ENCODE measurements around the gene EEIG1. TPM values are rescaled to one million over a fixed set of nuclear protein-coding genes. Genes with fewer than 3 reads are reported as not detected.
A peak's percentile ranks its signal among the peaks of the same experiment; 100 is the strongest.

Gene EEIG1
- total RNA-seq, 1 donor = 20.6 TPM

DNA sequence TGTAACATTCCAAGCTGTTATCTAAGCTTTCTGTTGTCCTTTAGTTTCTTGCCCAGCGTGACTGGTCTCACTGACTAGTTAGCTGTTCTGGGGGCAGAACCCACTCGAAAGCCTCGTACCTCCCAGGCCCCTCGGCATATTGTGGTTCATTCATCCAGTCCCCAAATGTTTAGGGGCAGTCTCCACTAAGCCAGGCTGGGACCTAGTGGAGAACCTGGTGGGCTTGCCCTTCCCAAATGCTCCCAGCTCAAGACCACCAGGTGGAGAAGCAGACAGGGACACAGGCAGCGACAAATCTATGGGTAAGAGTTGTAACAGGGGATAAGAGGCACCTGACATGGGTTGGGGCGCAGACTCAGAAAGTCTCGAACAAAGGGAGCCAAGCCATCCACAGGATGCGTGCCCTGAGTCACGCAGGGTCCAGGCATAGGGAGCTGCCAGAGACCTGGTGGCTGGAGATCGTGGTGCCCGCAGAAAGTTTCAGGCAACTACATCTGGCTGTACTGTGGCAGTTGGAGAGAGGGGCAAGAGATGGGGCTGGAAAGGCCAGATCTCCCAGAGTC is 851 bp upstream of the EEIG1 start:
- Histone ChIP-seq H3K9me3 (ENCODE audit: low read depth, low read length) (no peaks in the 10 kb centered on the region), H3K4me3 (ENCODE audit: insufficient read depth, low read length) (peak overlapping the region; percentile 89), H3K36me3 (ENCODE audit: insufficient read depth, low read length) (no peaks in the 10 kb centered on the region), H3K79me2 (ENCODE audit: insufficient read depth, low read length) (peaks cover 38% of the 10 kb centered on the region), H3K27me3 (ENCODE audit: insufficient read depth, low read length) (no peaks in the 10 kb centered on the region), H3K4me2 (ENCODE audit: insufficient read depth, low read length) (peak overlapping the region; percentile 91), H3K4me1 (ENCODE audit: insufficient read depth, low read length) (peaks cover 37% of the 10 kb centered on the region), H2AFZ (ENCODE audit: low read length) (peak overlapping the region; percentile 86), H4K20me1 (ENCODE audit: insufficient read depth, low read length) (peaks cover 34% of the 10 kb centered on the region), H3K27ac (ENCODE audit: low read depth, low read length) (peak overlapping the region; percentile 79)
- DNase-seq (ENCODE audit: insufficient read length, low spot score, missing footprints) = peak; percentile 1
- TF ChIP-seq CTCF (IDR thresholded peaks at IDR 0.05; ENCODE audit: extremely low read depth, low read depth, low read length) = no peak

- Histone ChIP-seq H3K79me2 (ENCODE audit: insufficient read depth, low read length) (peaks cover 53% of the 10 kb centered on the region), H3K36me3 (ENCODE audit: insufficient read depth, low read length) (no peaks in the 10 kb centered on the region), H3K4me3 (ENCODE audit: insufficient read depth, low read length) (peak overlapping the region; percentile 89), H4K20me1 (ENCODE audit: insufficient read depth, low read length) (peaks cover 49% of the 10 kb centered on the region), H3K27ac (ENCODE audit: low read depth, low read length) (peak overlapping the region; percentile 58), H3K4me1 (ENCODE audit: insufficient read depth, low read length) (peaks cover 43% of the 10 kb centered on the region), H3K9me3 (ENCODE audit: low read depth, low read length) (no peaks in the 10 kb centered on the region), H3K27me3 (ENCODE audit: insufficient read depth, low read length) (no peaks in the 10 kb centered on the region), H3K4me2 (ENCODE audit: insufficient read depth, low read length) (peak overlapping the region; percentile 97), H2AFZ (ENCODE audit: low read length) (peak overlapping the region; percentile 68)
- TF ChIP-seq CTCF (IDR thresholded peaks at IDR 0.05; ENCODE audit: extremely low read depth, low read depth, low read length) = no peak
- peak; percentile 87 for DNase-seq (ENCODE audit: insufficient read length, low spot score, missing footprints)
Observed at GRCh38 chr9:127980060-127980705, 606 bp downstream of the EEIG1 start.

DNA sequence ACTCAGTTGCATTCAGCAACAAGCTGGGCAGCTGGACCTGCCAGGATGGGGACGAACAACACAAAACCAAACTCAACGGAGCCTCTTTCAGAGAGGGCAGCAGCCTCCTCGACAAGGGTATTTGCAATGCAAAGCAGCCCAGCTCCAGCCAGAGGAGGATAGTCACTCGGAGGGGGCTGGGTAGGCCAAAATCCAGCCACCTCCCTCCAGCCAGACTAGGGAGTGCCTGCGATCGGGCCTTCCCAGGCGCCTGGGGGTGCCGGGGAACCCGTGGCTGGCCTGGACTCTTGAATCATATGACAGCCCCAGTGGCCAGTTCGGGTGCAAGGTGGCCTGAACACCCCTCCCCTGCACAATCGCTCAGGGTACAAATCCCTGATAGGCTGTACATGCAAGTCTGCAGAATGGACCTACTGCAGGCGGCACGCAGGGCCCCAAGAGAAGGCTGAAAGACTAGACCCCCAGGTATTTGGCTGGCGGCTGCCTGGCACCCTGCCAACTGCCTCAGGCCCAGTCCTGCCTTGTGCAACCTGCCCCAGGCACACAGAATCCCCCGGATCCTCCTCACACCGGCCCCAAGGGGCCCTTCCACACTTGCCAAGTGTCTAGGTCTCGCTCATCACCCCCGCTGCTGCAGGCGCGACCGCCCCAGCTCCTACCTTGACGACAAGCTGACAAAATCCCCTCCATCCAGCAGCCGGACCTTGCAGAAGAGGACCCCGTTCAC is 1.3 kb downstream of the EEIG1 start:
- peak overlapping the region; percentile 58 for H3K27ac ChIP-seq (ENCODE audit: low read depth, low read length)
- no peak for TF ChIP-seq CTCF (IDR thresholded peaks at IDR 0.05; ENCODE audit: extremely low read depth, low read depth, low read length)
- H3K36me3 ChIP-seq (ENCODE audit: insufficient read depth, low read length) = no peaks in the 10 kb centered on the region
- H2AFZ ChIP-seq (ENCODE audit: low read length) = peak overlapping the region; percentile 68
- peaks cover 56% of the 10 kb centered on the region for H4K20me1 ChIP-seq (ENCODE audit: insufficient read depth, low read length)
- H3K4me2 ChIP-seq (ENCODE audit: insufficient read depth, low read length) = peak overlapping the region; percentile 97
- no peaks in the 10 kb centered on the region for H3K27me3 ChIP-seq (ENCODE audit: insufficient read depth, low read length)
- peaks cover 49% of the 10 kb centered on the region for H3K4me1 ChIP-seq (ENCODE audit: insufficient read depth, low read length)
- peak overlapping the region; percentile 89 for H3K4me3 ChIP-seq (ENCODE audit: insufficient read depth, low read length)
- peaks cover 60% of the 10 kb centered on the region for H3K79me2 ChIP-seq (ENCODE audit: insufficient read depth, low read length)
- DNase-seq (ENCODE audit: insufficient read length, low spot score, missing footprints) = peak; percentile 95
- H3K9me3 ChIP-seq (ENCODE audit: low read depth, low read length) = no peaks in the 10 kb centered on the region

DNA sequence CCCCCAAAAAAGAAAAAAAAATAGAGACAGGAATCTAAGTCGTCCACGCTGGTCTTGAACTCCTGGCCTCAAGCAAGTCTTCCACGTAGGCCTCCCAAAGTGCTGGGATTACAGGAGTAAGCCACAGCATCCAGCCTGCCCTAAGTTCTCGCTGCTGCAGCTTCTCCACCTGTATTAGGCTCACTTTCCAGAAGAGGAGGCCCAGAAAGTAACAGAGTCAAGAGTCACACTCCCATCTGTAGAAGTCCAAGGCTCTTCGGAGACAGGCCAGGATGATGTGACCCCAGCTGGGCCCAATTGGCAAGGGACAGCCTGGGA is 1.8 kb downstream of the EEIG1 start:
- peaks cover 65% of the 10 kb centered on the region for H3K79me2 ChIP-seq (ENCODE audit: insufficient read depth, low read length)
- H2AFZ ChIP-seq (ENCODE audit: low read length) = peak overlapping the region; percentile 22
- no peak for DNase-seq (ENCODE audit: insufficient read length, low spot score, missing footprints)
- H3K4me3 ChIP-seq (ENCODE audit: insufficient read depth, low read length) = peak overlapping the region; percentile 89
- peak overlapping the region; percentile 58 for H3K27ac ChIP-seq (ENCODE audit: low read depth, low read length)
- H3K27me3 ChIP-seq (ENCODE audit: insufficient read depth, low read length) = no peaks in the 10 kb centered on the region
- peaks cover 61% of the 10 kb centered on the region for H4K20me1 ChIP-seq (ENCODE audit: insufficient read depth, low read length)
- no peaks in the 10 kb centered on the region for H3K9me3 ChIP-seq (ENCODE audit: low read depth, low read length)
- peak overlapping the region; percentile 97 for H3K4me2 ChIP-seq (ENCODE audit: insufficient read depth, low read length)
- H3K4me1 ChIP-seq (ENCODE audit: insufficient read depth, low read length) = peaks cover 50% of the 10 kb centered on the region
- H3K36me3 ChIP-seq (ENCODE audit: insufficient read depth, low read length) = no peaks in the 10 kb centered on the region
- TF ChIP-seq CTCF (IDR thresholded peaks at IDR 0.05; ENCODE audit: extremely low read depth, low read depth, low read length) = no peak
